Loucy (cell line): ENCODE data around the gene RREB1.

ENCODE experiments used
- H2AFZ ChIP-seq: fragments of 200-600 bp; sonication (generic); 2 replicates; pipeline ENCODE4 v1.6.0; 2016; ENCODE audit warnings: antibody characterized with exemption, mild to moderate bottlenecking, low read length, moderate library complexity
- H3F3A ChIP-seq: fragments of 200-600 bp; 2 replicates; pipeline ENCODE4 v1.6.0; 2016; ENCODE audit warnings: antibody characterized with exemption, low read depth, mild to moderate bottlenecking
- H3K27me3 ChIP-seq: fragments of 200-600 bp; sonication (generic); 2 replicates; pipeline ENCODE4 v1.6.1; 2014; ENCODE audit warnings: low read length, mild to moderate bottlenecking; ENCODE audit not compliant: insufficient read depth, poor library complexity, severe bottlenecking
- H3K36me3 ChIP-seq: fragments of 200-600 bp; sonication (generic); 2 replicates; pipeline ENCODE4 v1.6.1; 2016; ENCODE audit warnings: low read length; ENCODE audit not compliant: insufficient read depth
- H3K4me1 ChIP-seq: fragments of 200-600 bp; sonication (generic); 2 replicates; pipeline ENCODE4 v1.5.1; 2014; ENCODE audit warnings: low read length, mild to moderate bottlenecking; ENCODE audit not compliant: insufficient read depth, poor library complexity, severe bottlenecking
- H3K4me2 ChIP-seq: fragments of 200-600 bp; sonication (generic); 2 replicates; pipeline ENCODE4 v1.6.0; 2014; ENCODE audit warnings: antibody characterized with exemption, low read length, low read depth, mild to moderate bottlenecking; ENCODE audit not compliant: poor library complexity, severe bottlenecking
- H3K4me3 ChIP-seq: fragments of 200-600 bp; sonication (generic); 2 replicates; pipeline ENCODE4 v1.5.1; 2014; ENCODE audit warnings: low read length, mild to moderate bottlenecking, mixed read lengths; ENCODE audit not compliant: poor library complexity, severe bottlenecking
- H3K79me2 ChIP-seq: fragments of 200-600 bp; sonication (generic); 2 replicates; pipeline ENCODE4 v1.6.1; 2014; ENCODE audit warnings: low read length; ENCODE audit not compliant: insufficient read depth
- H3K9ac ChIP-seq: fragments of 200-600 bp; sonication (generic); 2 replicates; pipeline ENCODE4 v1.6.0; 2014; ENCODE audit warnings: mild to moderate bottlenecking, low read depth, low read length, moderate library complexity; ENCODE audit not compliant: poor library complexity, severe bottlenecking
- H3K9me2 ChIP-seq: fragments of 200-600 bp; sonication (generic); replicated peaks from 2 replicates; pipeline ENCODE4 v1.6.1; 2016; ENCODE audit warnings: low read depth, low read length, mixed read lengths
- H3K9me3 ChIP-seq: fragments of 200-600 bp; sonication (generic); 2 replicates; pipeline ENCODE4 v1.6.1; 2014; ENCODE audit warnings: mild to moderate bottlenecking, antibody characterized with exemption, low read length, low read depth; ENCODE audit not compliant: insufficient read depth
- H4K20me1 ChIP-seq: fragments of 200-600 bp; sonication (generic); 2 replicates; pipeline ENCODE4 v1.6.0; 2014; ENCODE audit warnings: antibody characterized with exemption, low read length, mild to moderate bottlenecking; ENCODE audit not compliant: insufficient read depth, poor library complexity, severe bottlenecking
- CTCF ChIP-seq: fragments of 200-600 bp; sonication (generic); conservative IDR thresholded peaks from 2 replicates; pipeline ENCODE4 v1.5.1; 2014; ENCODE audit warnings: mild to moderate bottlenecking, antibody characterized with exemption, low read length
- EZH2phosphoT487 ChIP-seq: fragments of 200-600 bp; IDR thresholded peaks from 2 replicates; pipeline ENCODE4 v1.6.1; 2018; ENCODE audit warnings: antibody characterized with exemption, mild to moderate bottlenecking, moderate library complexity, borderline replicate concordance

The RREB1 gene

DNA sequence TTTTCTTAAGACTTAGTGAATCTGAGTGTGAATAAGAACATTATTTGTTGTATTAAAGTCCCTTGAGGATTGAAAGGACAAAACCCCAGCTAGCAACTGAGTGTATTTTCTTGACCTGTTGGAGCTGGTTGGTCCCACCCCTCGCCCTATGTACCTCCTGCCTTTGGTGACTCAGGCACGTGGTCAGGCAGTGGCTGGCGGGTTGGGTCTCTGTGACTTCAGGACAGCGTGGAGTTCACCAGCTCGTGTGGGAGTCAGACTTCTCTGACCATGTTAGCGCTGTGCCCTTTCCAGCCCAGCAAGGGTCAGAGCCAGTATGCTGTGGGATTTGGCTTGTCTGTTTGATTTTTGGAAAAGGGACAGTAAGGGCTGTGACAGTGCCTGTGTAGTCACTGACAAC, 111.5 kb downstream of the RREB1 start:
- Histone ChIP-seq H2AFZ (no peak overlapping the region), H3K9me3 (no peaks in the 10 kb centered on the region), H3K36me3 (peaks cover 73% of the 10 kb centered on the region; the same call in 1 of the 2 replicates), H3K9me2 (no peaks in the 10 kb centered on the region), H3K79me2 (no peaks in the 10 kb centered on the region), H4K20me1 (no peaks in the 10 kb centered on the region), H3K4me1 (peaks cover under 1% of the 10 kb centered on the region), H3K27me3 (no peaks in the 10 kb centered on the region), H3K9ac (no peak overlapping the region), H3F3A (no peaks in the 10 kb centered on the region), H3K4me2 (no peak overlapping the region), H3K4me3 (no peak overlapping the region)
- no peak for TF ChIP-seq CTCF
- TF ChIP-seq EZH2phosphoT487, result no peak

- Histone ChIP-seq H3K4me1 (peaks cover 7% of the 10 kb centered on the region), H4K20me1 (no peaks in the 10 kb centered on the region), H3K9me2 (no peaks in the 10 kb centered on the region), H3K27me3 (no peaks in the 10 kb centered on the region), H3F3A (no peaks in the 10 kb centered on the region), H3K79me2 (no peaks in the 10 kb centered on the region), H3K36me3 (peaks cover 73% of the 10 kb centered on the region; the same call in 1 of the 2 replicates), H3K9me3 (no peaks in the 10 kb centered on the region), H3K4me2 (no peak overlapping the region), H3K4me3 (no peak overlapping the region), H3K9ac (no peak overlapping the region), H2AFZ (no peak overlapping the region)
- TF ChIP-seq EZH2phosphoT487, result no peak
- TF ChIP-seq CTCF, result no peak
Observed at GRCh38 chr6:7222197-7222596, 114.4 kb downstream of the RREB1 start.

- H3K9me2 ChIP-seq, result no peaks in the 10 kb centered on the region
- no peak for TF ChIP-seq CTCF
- TF ChIP-seq EZH2phosphoT487, result no peak
- H3K36me3 ChIP-seq, result peaks cover 82% of the 10 kb centered on the region; the same call in 1 of the 2 replicates
- H3K4me2 ChIP-seq, result no peak overlapping the region
- H3K27me3 ChIP-seq, result no peaks in the 10 kb centered on the region
- no peaks in the 10 kb centered on the region for H3F3A ChIP-seq
- H2AFZ ChIP-seq, result no peak overlapping the region
- no peaks in the 10 kb centered on the region for H3K9me3 ChIP-seq
- H3K9ac ChIP-seq, result no peak overlapping the region
- no peak overlapping the region for H3K4me3 ChIP-seq
- H4K20me1 ChIP-seq, result no peaks in the 10 kb centered on the region
- H3K4me1 ChIP-seq, result peaks cover 7% of the 10 kb centered on the region
- H3K79me2 ChIP-seq, result no peaks in the 10 kb centered on the region
Observed at GRCh38 chr6:7224731-7225130, 117.0 kb downstream of the RREB1 start.
